Fibroblast of lung (primary cell): ENCODE measurements around the gene ATP11C.

Experiments
- EZH2 ChIP-seq: IDR thresholded peaks from 2 replicates; pipeline ENCODE4 v1.5.1; 2012; ENCODE audit warnings: low read length, control low read depth, mild to moderate bottlenecking; ENCODE audit errors: missing control alignments
- TF ChIP-seq, protein P1 (sequence below), 2 donors: IDR thresholded peaks in 1 of 2; conservative IDR thresholded peaks in 1 of 2; 1 replicate in 1 of 2; 2 replicates in 1 of 2; pipeline ENCODE4 v1.5.1; 2011 to 2012; ENCODE audit warnings: low read length in 2 of 2, control low read depth in 1 of 2, inconsistent platforms in 1 of 2, low read depth in 1 of 2, mild to moderate bottlenecking in 1 of 2

DNA sequence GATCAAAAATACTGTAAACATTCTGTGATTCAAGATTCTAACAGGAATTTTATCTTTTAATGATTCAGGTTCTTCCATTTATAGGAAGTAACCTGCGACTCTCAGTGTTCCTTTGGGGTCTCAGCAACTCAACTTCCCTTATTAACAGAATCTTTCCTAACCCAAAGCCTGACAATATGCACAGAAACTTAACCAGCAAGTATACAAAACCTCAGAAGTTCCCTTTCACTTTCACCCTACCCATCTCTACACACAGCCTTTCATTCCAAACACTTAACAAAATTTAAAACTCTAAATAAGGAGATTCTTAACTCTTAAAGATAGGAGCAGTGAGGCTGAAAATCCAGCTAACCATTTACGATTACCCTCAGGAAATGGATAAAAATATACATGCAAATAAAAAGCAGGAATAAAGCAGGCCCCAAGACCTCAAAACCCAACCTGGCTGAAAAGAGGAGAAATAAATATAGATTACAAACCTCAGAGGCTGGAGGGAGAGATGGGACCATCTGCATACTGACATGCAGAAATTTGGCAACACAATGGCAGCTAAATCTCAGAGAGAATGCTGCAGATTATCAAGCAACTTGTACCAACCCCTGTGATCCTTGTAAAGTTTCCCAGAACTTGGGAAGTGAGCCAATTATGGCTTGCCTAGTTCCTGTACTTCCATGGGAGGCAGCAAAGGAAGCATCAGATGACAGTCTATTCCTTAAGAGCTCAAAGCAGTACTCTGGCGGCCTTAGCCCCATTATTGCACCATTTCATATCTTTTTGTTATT lies 101.0 kb downstream of the ATP11C start:
- TF ChIP-seq, protein P1, sequence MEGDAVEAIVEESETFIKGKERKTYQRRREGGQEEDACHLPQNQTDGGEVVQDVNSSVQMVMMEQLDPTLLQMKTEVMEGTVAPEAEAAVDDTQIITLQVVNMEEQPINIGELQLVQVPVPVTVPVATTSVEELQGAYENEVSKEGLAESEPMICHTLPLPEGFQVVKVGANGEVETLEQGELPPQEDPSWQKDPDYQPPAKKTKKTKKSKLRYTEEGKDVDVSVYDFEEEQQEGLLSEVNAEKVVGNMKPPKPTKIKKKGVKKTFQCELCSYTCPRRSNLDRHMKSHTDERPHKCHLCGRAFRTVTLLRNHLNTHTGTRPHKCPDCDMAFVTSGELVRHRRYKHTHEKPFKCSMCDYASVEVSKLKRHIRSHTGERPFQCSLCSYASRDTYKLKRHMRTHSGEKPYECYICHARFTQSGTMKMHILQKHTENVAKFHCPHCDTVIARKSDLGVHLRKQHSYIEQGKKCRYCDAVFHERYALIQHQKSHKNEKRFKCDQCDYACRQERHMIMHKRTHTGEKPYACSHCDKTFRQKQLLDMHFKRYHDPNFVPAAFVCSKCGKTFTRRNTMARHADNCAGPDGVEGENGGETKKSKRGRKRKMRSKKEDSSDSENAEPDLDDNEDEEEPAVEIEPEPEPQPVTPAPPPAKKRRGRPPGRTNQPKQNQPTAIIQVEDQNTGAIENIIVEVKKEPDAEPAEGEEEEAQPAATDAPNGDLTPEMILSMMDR (conservative IDR thresholded peaks at IDR 0.05 in 1 of 2, IDR thresholded peaks at IDR 0.05 in 1 of 2; ENCODE audit: low read depth in 1 of 2, low read length in 2 of 2), result peak in 1 of 2 donors; percentile 7
- no peak for TF ChIP-seq EZH2
